Thyroid gland (tissue), 4 donors: ENCODE results near the gene ASB8. TPM values are rescaled to one million over a fixed set of nuclear protein-coding genes. Genes with fewer than 3 reads are reported as not detected.
"Not testable (repeated sequence)": the region's sequence is repeated elsewhere in the genome, so short reads cannot be mapped to it uniquely, and the experiment has no call there.

ENCODE experiments used
- DNase-seq, 2 donors: peaks; one replicate each; pipeline ENCODE4 v3.0.0-alpha.2; 2019
- H3K27ac ChIP-seq, 3 donors: fragments of 200-600 bp; sonication (generic); 1 replicate in 2 of 3; 2 replicates in 1 of 3; pipeline ENCODE4 v1.5.1; 2016 to 2019; ENCODE audit warnings: mild to moderate bottlenecking in 1 of 3, moderate library complexity in 1 of 3
- H3K27me3 ChIP-seq: fragments of 200-600 bp; sonication (generic); one replicate; pipeline ENCODE4 v1.5.1; 2019
- H3K36me3 ChIP-seq, 2 donors: fragments of 200-600 bp; sonication (generic); one replicate each; pipeline ENCODE4 v1.5.1; 2016 to 2019
- H3K4me1 ChIP-seq, 2 donors: fragments of 200-600 bp; sonication (generic); one replicate each; pipeline ENCODE4 v1.5.1; 2017 to 2019
- H3K4me3 ChIP-seq, 3 donors: fragments of 200-600 bp; sonication (generic); replicated peaks in 1 of 3; 1 replicate in 2 of 3; 2 replicates in 1 of 3; pipeline ENCODE4 v1.5.1; 2016; ENCODE audit warnings: mild to moderate bottlenecking in 1 of 3
- H3K9me3 ChIP-seq: fragments of 200-600 bp; sonication (generic); one replicate; pipeline ENCODE4 v1.5.1; 2017
- CTCF ChIP-seq, 6 experiments: fragments of 200-600 bp in 3 of 6; fragments of 450-650 bp in 3 of 6; sonication (generic) in 3 of 6; IDR thresholded peaks; one replicate each; pipeline ENCODE4 v1.5.1; 2016 to 2019; ENCODE audit warnings: antibody characterized with exemption in 6 of 6, mild to moderate bottlenecking in 2 of 6, inconsistent platforms in 1 of 6, moderate library complexity in 1 of 6
- POLR2A ChIP-seq, 2 donors: fragments of 450-650 bp; IDR thresholded peaks; one replicate each; pipeline ENCODE4 v1.6.1; 2017; ENCODE audit warnings: antibody characterized with exemption in 2 of 2, mild to moderate bottlenecking in 2 of 2, moderate library complexity in 1 of 2
- WGBS, 2 donors: methylation state at CpG; one replicate each; pipeline ENCODE4 v1.1.5; 2017; 5-methylcytosine and 5-hydroxymethylcytosine counted together
- intact Hi-C: fragments of 100-400 bp; cut with DNase I; formaldehyde crosslinking; loops from one replicate; pipeline ENCODE4 v1.15.1; 2023
- total RNA-seq, 4 donors: library from RNA; depleted of rRNA; stranded (reverse); fragments of >200 nt; gene quantifications; one replicate each; pipeline ENCODE4 v1.2.3, GENCODE V29; 2016

ASB8 gene
- total RNA-seq, 4 donors from 2014 or later: 28.9 to 70.6 (median 33.4) TPM

- no peaks in the 10 kb centered on the region for H3K36me3 ChIP-seq
- peak overlapping the region in 2 of 3 donors; percentile 44 to 76 for H3K4me3 ChIP-seq
- DNase-seq: no peak
- intact Hi-C loops: no loop called here
- H3K4me1 ChIP-seq: peaks cover 9 to 10% of the 10 kb centered on the region in 2 donors
- no peaks in the 10 kb centered on the region for H3K9me3 ChIP-seq
- H3K27ac ChIP-seq: peak overlapping the region in 2 of 3 donors; percentile 47 to 52
- WGBS, 2 donors: 5 to 8% methylated on average over 5 of the region's 5 CpGs
- TF ChIP-seq CTCF (IDR thresholded peaks at IDR 0.05): no peak
- TF ChIP-seq POLR2A (IDR thresholded peaks at IDR 0.05): no peak
- H3K27me3 ChIP-seq: no peaks in the 10 kb centered on the region
Observed at GRCh38 chr12:48119834-48120195, 37.5 kb downstream of the ASB8 start.

- peak in 1 of 2 donors; percentile 60 for TF ChIP-seq POLR2A (IDR thresholded peaks at IDR 0.05)
- no peak for TF ChIP-seq CTCF (IDR thresholded peaks at IDR 0.05)
- H3K36me3 ChIP-seq: no peaks in the 10 kb centered on the region
- DNase-seq: peak; percentile 89 to 90
- H3K4me1 ChIP-seq: peaks cover 9 to 10% of the 10 kb centered on the region in 2 donors
- 1 to 3% methylated on average over 20 of the region's 20 CpGs for WGBS, 2 donors
- H3K9me3 ChIP-seq: no peaks in the 10 kb centered on the region
- H3K4me3 ChIP-seq: peak within 1 kb of the TSS in 2 of 3 donors; percentile 44 to 76
- H3K27me3 ChIP-seq: no peaks in the 10 kb centered on the region
- peak within 1 kb of the TSS in 2 of 3 donors; percentile 47 to 52 for H3K27ac ChIP-seq
- intact Hi-C loops: no loop called here
Observed at GRCh38 chr12:48119078-48119833, 38.1 kb downstream of the ASB8 start, which contains the start of gene PFKM. Gene PFKM (plus strand): TSS chr12:48119364. CDS start chr12:48122775, 3,411 bp downstream.

GRCh38 chr12:48118284-48118871 is 38.9 kb downstream of the ASB8 start:
- no peaks in the 10 kb centered on the region for H3K36me3 ChIP-seq
- intact Hi-C loops: no loop called here
- peaks cover 9 to 10% of the 10 kb centered on the region in 2 donors for H3K4me1 ChIP-seq
- H3K9me3 ChIP-seq: no peaks in the 10 kb centered on the region
- peak overlapping the region in 2 of 3 donors; percentile 30 to 44 for H3K4me3 ChIP-seq
- whole genome bisulfite sequencing, 2 donors: 20 to 21% methylated on average over 3 of the region's 3 CpGs
- no peaks in the 10 kb centered on the region for H3K27me3 ChIP-seq
- DNase-seq: peak; percentile 19 to 40
- no peak for TF ChIP-seq POLR2A (IDR thresholded peaks at IDR 0.05)
- TF ChIP-seq CTCF (IDR thresholded peaks at IDR 0.05): no peak
- peak overlapping the region in 1 of 3 donors; percentile 43 for H3K27ac ChIP-seq

GRCh38 chr12:48115957-48116356 is 41.4 kb downstream of the ASB8 start:
- Histone ChIP-seq H3K9me3 (no peaks in the 10 kb centered on the region), H3K36me3 (no peaks in the 10 kb centered on the region), H3K4me3 (no peak overlapping the region), H3K27me3 (no peaks in the 10 kb centered on the region), H3K4me1 (peaks cover 9 to 10% of the 10 kb centered on the region in 2 donors), H3K27ac (no peak overlapping the region)
- intact Hi-C loops: no loop called here
- no peak for DNase-seq
- TF ChIP-seq POLR2A (IDR thresholded peaks at IDR 0.05) (no peak), CTCF (IDR thresholded peaks at IDR 0.05) (no peak)
- WGBS, 2 donors: 84 to 91% methylated on average over 1 of the region's 1 CpG

- H3K27ac ChIP-seq, H3K9me3 ChIP-seq, DNase-seq, H3K4me1 ChIP-seq, H3K36me3 ChIP-seq, intact Hi-C loops, H3K4me3 ChIP-seq, H3K27me3 ChIP-seq: not testable (repeated sequence)
- 96% methylated on average over 5 of the region's 5 CpGs for WGBS, 2 donors
Observed at GRCh38 chr12:48111312-48111693, 46.0 kb downstream of the ASB8 start.
